Measurements from ENCODE around the gene FHIT. TPM values are rescaled to one million over a fixed set of nuclear protein-coding genes. Genes with fewer than 3 reads are reported as not detected.

The FHIT gene
- total RNA-seq, 4 donors from 2014 or later, result 7.5 to 20.1 (median 13.5) TPM

DNA sequence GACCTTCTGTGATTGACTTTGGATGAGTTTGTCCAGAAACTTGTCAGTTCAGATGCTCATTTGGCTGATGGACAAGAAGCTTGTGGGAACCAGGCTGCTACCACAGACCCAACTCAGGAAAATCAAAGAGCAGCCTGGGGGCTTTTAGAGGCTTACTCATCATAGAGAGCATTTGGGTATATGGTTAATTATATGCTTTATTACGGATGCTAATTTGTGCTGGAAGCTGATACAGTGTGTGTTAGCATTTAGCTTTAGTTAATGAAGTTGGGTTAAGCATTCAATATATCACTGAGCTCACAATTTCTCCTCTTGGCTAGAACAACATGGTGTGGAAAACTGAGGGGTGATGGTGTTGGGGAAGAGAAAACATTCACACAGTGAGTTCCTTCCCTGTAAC, 1537.2 kb downstream of the FHIT start:
- no peak overlapping the region for H3K27ac ChIP-seq
- WGBS, 2 donors (ENCODE audit: low coverage in 1 of 2), result 91% methylated on average over 1 of the region's 1 CpG; no CpG with 5 or more reads in 1 of the 2 donors
- intact Hi-C loops (cut with DNase I; ENCODE audit: low total_unique reads), result no loop called here
- DNase-seq, result no peak
- H3K9me3 ChIP-seq, result no peaks in the 10 kb centered on the region
- TF ChIP-seq, protein P1, sequence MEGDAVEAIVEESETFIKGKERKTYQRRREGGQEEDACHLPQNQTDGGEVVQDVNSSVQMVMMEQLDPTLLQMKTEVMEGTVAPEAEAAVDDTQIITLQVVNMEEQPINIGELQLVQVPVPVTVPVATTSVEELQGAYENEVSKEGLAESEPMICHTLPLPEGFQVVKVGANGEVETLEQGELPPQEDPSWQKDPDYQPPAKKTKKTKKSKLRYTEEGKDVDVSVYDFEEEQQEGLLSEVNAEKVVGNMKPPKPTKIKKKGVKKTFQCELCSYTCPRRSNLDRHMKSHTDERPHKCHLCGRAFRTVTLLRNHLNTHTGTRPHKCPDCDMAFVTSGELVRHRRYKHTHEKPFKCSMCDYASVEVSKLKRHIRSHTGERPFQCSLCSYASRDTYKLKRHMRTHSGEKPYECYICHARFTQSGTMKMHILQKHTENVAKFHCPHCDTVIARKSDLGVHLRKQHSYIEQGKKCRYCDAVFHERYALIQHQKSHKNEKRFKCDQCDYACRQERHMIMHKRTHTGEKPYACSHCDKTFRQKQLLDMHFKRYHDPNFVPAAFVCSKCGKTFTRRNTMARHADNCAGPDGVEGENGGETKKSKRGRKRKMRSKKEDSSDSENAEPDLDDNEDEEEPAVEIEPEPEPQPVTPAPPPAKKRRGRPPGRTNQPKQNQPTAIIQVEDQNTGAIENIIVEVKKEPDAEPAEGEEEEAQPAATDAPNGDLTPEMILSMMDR (IDR thresholded peaks at IDR 0.05), result no peak
- TF ChIP-seq EP300 (IDR thresholded peaks at IDR 0.05; ENCODE audit: low read depth), result no peak
- no peak for TF ChIP-seq POLR2AphosphoS5 (IDR thresholded peaks at IDR 0.05)
- TF ChIP-seq POLR2A (IDR thresholded peaks at IDR 0.05), result no peak
- no peaks in the 10 kb centered on the region for H3K4me1 ChIP-seq
- no peaks in the 10 kb centered on the region for H3K27me3 ChIP-seq
- H3K36me3 ChIP-seq, result no peaks in the 10 kb centered on the region
- in situ Hi-C loops (cut with MboI; ENCODE audit: low pct_ligation_motif_present in 1 of 4, low pct_unique_long_range_greater_than_20kb in 1 of 4, low sequenced_read_pairs in 3 of 4), result no loop called here
- no peak overlapping the region for H3K4me3 ChIP-seq

DNA sequence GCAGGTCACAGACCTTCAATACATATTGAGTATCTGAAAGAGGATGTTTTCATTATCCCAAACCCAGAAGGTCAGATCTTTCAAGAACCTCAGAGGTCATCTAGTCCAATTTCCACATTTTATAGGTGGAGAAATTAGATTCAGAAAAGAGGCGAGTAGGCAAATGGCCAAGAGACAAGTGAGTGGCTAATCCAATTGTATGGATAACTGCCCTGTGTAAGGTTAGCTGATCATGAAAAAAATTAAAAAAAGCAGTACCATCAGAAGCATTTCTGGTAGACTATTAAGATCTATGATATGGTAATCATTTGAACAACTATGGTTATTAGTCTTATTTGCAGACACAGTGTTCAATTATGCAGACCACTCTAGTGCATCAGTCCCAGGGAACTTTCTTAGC, 1540.7 kb downstream of the FHIT start:
- intact Hi-C loops (cut with DNase I; ENCODE audit: low total_unique reads), result no loop called here
- no peaks in the 10 kb centered on the region for H3K27me3 ChIP-seq
- TF ChIP-seq, protein P1 (IDR thresholded peaks at IDR 0.05), result no peak
- no peak for TF ChIP-seq POLR2AphosphoS5 (IDR thresholded peaks at IDR 0.05)
- TF ChIP-seq EP300 (IDR thresholded peaks at IDR 0.05; ENCODE audit: low read depth), result no peak
- no peak for TF ChIP-seq POLR2A (IDR thresholded peaks at IDR 0.05)
- H3K27ac ChIP-seq, result no peak overlapping the region
- no peak overlapping the region for H3K4me3 ChIP-seq
- H3K36me3 ChIP-seq, result no peaks in the 10 kb centered on the region
- in situ Hi-C loops (cut with MboI; ENCODE audit: low pct_ligation_motif_present in 1 of 4, low pct_unique_long_range_greater_than_20kb in 1 of 4, low sequenced_read_pairs in 3 of 4), result no loop called here
- H3K4me1 ChIP-seq, result no peaks in the 10 kb centered on the region
- no peak for DNase-seq
- WGBS, 2 donors (ENCODE audit: low coverage in 1 of 2), result 85 to 100% methylated on average over 1 of the region's 1 CpG
- no peaks in the 10 kb centered on the region for H3K9me3 ChIP-seq

DNA sequence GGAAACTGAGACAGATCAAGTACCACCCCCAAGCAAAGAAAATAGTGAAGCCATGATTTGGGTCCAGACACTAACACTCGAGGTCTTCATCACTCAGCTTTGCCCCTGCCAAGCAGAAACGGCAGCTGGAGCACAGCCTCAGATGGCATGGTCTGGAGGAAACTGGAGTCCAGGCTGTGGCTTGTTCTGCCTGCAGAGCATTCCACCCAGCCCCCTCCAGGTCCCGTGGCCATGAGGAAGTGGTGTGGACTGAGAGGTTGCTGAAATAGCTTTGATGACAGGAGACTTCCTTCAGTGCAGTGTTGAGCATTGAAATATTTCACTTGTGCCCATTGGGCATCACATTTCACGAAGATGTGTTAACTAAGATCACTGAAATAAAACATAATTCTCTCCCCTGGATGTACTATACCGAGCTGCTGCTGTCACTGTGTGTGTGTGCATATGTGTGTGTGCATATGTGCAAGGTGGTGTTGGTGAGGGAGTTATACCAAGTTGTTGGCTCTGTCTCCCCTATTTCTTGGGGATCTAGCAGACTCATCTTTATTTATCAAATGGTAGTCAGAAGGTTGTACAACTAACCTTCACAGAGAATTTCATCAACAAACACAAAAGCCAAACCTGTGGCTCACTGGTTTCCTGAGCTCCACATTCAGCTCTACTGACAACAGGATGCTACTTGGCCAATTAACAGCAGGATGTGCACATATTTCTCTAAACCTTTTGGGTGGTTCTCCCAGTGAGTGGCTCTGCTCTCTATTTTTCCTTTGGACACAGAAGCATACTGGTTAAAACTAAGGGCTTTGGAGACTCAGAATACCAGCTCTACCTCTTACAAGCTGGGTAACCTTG, 1541.3 kb downstream of the FHIT start:
- intact Hi-C loops (cut with DNase I; ENCODE audit: low total_unique reads), result no loop called here

DNA sequence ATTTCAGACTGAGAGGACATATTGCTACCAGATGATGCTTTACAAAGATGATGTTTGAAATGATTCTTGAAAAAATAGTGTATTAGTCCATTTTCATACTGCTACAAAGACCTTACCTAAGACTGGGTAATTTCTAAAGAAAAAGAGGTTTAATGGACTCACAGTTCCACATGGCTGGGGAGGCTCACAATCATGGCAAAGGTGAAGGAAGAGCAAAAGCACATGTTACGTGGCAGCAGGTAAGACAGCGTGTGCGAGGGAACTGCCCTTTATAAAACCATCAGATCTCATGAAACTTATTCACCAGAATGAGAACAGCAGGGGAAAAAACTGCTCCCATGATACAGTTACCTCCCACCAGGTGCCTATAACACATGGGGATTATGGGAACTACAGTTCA, 1543.0 kb downstream of the FHIT start:
- Histone ChIP-seq H3K9me3 (no peaks in the 10 kb centered on the region), H3K4me3 (no peak overlapping the region), H3K27ac (no peak overlapping the region), H3K27me3 (no peaks in the 10 kb centered on the region), H3K36me3 (no peaks in the 10 kb centered on the region), H3K4me1 (no peaks in the 10 kb centered on the region)
- WGBS, 2 donors (ENCODE audit: low coverage in 1 of 2), result 84 to 92% methylated on average over 3 of the region's 3 CpGs
- intact Hi-C loops (cut with DNase I; ENCODE audit: low total_unique reads), result no loop called here
- no peak for DNase-seq
- in situ Hi-C loops (cut with MboI; ENCODE audit: low pct_ligation_motif_present in 1 of 4, low pct_unique_long_range_greater_than_20kb in 1 of 4, low sequenced_read_pairs in 3 of 4), result no loop called here
- TF ChIP-seq POLR2AphosphoS5 (IDR thresholded peaks at IDR 0.05) (no peak), POLR2A (IDR thresholded peaks at IDR 0.05) (no peak), EP300 (IDR thresholded peaks at IDR 0.05; ENCODE audit: low read depth) (no peak)
- TF ChIP-seq, protein P1 (IDR thresholded peaks at IDR 0.05), result no peak

More for the DNA sequence above, 1541.3 kb downstream of the FHIT start:
- Histone ChIP-seq H3K27ac (no peak overlapping the region), H3K4me3 (no peak overlapping the region), H3K4me1 (no peaks in the 10 kb centered on the region), H3K9me3 (no peaks in the 10 kb centered on the region), H3K36me3 (no peaks in the 10 kb centered on the region), H3K27me3 (no peaks in the 10 kb centered on the region)
- DNase-seq, result peak; percentile 34
- TF ChIP-seq POLR2AphosphoS5 (IDR thresholded peaks at IDR 0.05) (no peak), POLR2A (IDR thresholded peaks at IDR 0.05) (no peak), EP300 (IDR thresholded peaks at IDR 0.05; ENCODE audit: low read depth) (no peak)
- TF ChIP-seq, protein P1 (IDR thresholded peaks at IDR 0.05), result no peak
- in situ Hi-C loops (cut with MboI; ENCODE audit: low pct_ligation_motif_present in 1 of 4, low pct_unique_long_range_greater_than_20kb in 1 of 4, low sequenced_read_pairs in 3 of 4), result no loop called here
- 38 to 45% methylated on average over 2 to 5 of the region's 5 CpGs for WGBS, 2 donors (ENCODE audit: low coverage in 1 of 2)

All from transverse colon (tissue), 4 donors.